Smooth muscle cell (in vitro differentiated cells): ENCODE results near the gene EIF4G3. TPM values are rescaled to one million over a fixed set of nuclear protein-coding genes. Genes with fewer than 3 reads are reported as not detected.

Experiments
- DNase-seq: peaks from one replicate; lab custom pipeline; 2025; ENCODE audit not compliant: unreplicated experiment; lab: John Stamatoyannopoulos, UW
- H2AFZ ChIP-seq: fragments of 200-600 bp; sonication (generic); 2 replicates; pipeline ENCODE4 v1.6.0; 2016; ENCODE audit warnings: antibody characterized with exemption, low read depth, mild to moderate bottlenecking
- H3F3A ChIP-seq: fragments of 200-600 bp; sonication (generic); 2 replicates; pipeline ENCODE4 v1.6.0; 2017; ENCODE audit warnings: antibody characterized with exemption, low read depth
- H3K27ac ChIP-seq: fragments of 200-600 bp; sonication (generic); 2 replicates; pipeline ENCODE4 v1.5.1; 2016; ENCODE audit warnings: low read depth, mild to moderate bottlenecking
- H3K27me3 ChIP-seq: fragments of 200-600 bp; sonication (generic); 2 replicates; pipeline ENCODE4 v1.6.1; 2016; ENCODE audit warnings: low read depth, mild to moderate bottlenecking
- H3K36me3 ChIP-seq: fragments of 200-600 bp; sonication (generic); 2 replicates; pipeline ENCODE4 v1.5.1; 2016; ENCODE audit warnings: low read depth
- H3K4me1 ChIP-seq: fragments of 200-600 bp; sonication (generic); 2 replicates; pipeline ENCODE4 v1.5.1; 2016; ENCODE audit warnings: low read depth
- H3K4me2 ChIP-seq: fragments of 200-600 bp; sonication (generic); 2 replicates; pipeline ENCODE4 v1.6.0; 2016; ENCODE audit warnings: mild to moderate bottlenecking
- H3K4me3 ChIP-seq: fragments of 200-600 bp; sonication (generic); 2 replicates; pipeline ENCODE4 v1.5.1; 2016; ENCODE audit warnings: mild to moderate bottlenecking
- H3K79me2 ChIP-seq: fragments of 200-600 bp; sonication (generic); 2 replicates; pipeline ENCODE4 v1.6.0; 2016; ENCODE audit warnings: low read depth, mild to moderate bottlenecking
- H3K9ac ChIP-seq: fragments of 200-600 bp; sonication (generic); 2 replicates; pipeline ENCODE4 v1.6.0; 2016; ENCODE audit warnings: low read depth
- H3K9me3 ChIP-seq: fragments of 200-600 bp; sonication (generic); replicated peaks from 2 replicates; pipeline ENCODE4 v1.5.1; 2016; ENCODE audit warnings: low read depth
- H4K20me1 ChIP-seq: fragments of 200-600 bp; sonication (generic); 2 replicates; pipeline ENCODE4 v1.6.0; 2016; ENCODE audit warnings: low read depth
- whole genome bisulfite sequencing: methylation state at CpG from one replicate; pipeline ENCODE4 v1.1.7; 2016; ENCODE audit warnings: low lambda C conversion rate; 5-methylcytosine and 5-hydroxymethylcytosine counted together
- polyA plus RNA-seq: library from polyadenylated mRNA; unstranded; fragments of >200 nt; fragmentation: Nextera tagmentation; extraction: Ambion mirVana; gene quantifications from 2 replicates; pipeline ENCODE4 v1.2.1, GENCODE V29; 2016
- total RNA-seq: library from RNA; depleted of rRNA; stranded (reverse); fragments of >200 nt; gene quantifications from 2 replicates; pipeline ENCODE4 v1.2.3, GENCODE V29; 2014
- TF ChIP-seq, protein P1 (sequence below): fragments of 200-600 bp; sonication (generic); IDR thresholded peaks from 2 replicates; pipeline ENCODE4 v1.5.1; 2017; ENCODE audit warnings: borderline replicate concordance, mild to moderate bottlenecking, antibody characterized with exemption; ENCODE audit not compliant: insufficient read depth, poor library complexity, severe bottlenecking

EIF4G3 gene
- total and polyA plus RNA-seq, 2 experiments from 2014 or later = 31.5 to 49.5 TPM

DNA sequence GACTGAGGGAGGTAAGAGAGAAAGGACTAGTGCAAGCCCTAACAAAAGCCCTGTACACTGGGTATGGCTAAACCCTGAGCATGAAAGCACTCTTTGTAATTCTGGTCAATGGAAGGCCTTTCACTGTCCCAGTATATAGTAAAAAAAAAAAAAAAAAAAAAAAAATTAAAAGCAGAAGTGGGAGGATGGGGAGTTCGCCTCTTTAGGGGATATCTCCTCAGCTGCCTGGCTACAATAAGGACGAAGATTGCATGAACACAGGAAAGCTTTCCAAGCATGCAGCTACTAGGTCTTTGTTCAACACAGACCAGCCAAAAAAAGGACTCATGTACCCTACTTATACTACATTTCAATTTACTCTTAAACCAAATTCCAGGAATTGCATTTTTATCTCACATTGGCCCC is 59.1 kb downstream of the EIF4G3 start:
- no peak for DNase-seq
- Histone ChIP-seq H3K9me3 (no peaks in the 10 kb centered on the region), H3K27me3 (no peaks in the 10 kb centered on the region), H2AFZ (no peak overlapping the region), H3K36me3 (no peaks in the 10 kb centered on the region), H3K4me1 (peaks cover 13% of the 10 kb centered on the region), H3K79me2 (peaks cover 38% of the 10 kb centered on the region), H3K4me2 (no peak overlapping the region), H3K4me3 (no peak overlapping the region), H3K9ac (no peak overlapping the region), H3K27ac (no peak overlapping the region), H3F3A (no peaks in the 10 kb centered on the region), H4K20me1 (peaks cover 84% of the 10 kb centered on the region)
- TF ChIP-seq, protein P1, sequence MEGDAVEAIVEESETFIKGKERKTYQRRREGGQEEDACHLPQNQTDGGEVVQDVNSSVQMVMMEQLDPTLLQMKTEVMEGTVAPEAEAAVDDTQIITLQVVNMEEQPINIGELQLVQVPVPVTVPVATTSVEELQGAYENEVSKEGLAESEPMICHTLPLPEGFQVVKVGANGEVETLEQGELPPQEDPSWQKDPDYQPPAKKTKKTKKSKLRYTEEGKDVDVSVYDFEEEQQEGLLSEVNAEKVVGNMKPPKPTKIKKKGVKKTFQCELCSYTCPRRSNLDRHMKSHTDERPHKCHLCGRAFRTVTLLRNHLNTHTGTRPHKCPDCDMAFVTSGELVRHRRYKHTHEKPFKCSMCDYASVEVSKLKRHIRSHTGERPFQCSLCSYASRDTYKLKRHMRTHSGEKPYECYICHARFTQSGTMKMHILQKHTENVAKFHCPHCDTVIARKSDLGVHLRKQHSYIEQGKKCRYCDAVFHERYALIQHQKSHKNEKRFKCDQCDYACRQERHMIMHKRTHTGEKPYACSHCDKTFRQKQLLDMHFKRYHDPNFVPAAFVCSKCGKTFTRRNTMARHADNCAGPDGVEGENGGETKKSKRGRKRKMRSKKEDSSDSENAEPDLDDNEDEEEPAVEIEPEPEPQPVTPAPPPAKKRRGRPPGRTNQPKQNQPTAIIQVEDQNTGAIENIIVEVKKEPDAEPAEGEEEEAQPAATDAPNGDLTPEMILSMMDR = no peak
- WGBS = 90% methylated on average over 2 of the region's 2 CpGs

DNA sequence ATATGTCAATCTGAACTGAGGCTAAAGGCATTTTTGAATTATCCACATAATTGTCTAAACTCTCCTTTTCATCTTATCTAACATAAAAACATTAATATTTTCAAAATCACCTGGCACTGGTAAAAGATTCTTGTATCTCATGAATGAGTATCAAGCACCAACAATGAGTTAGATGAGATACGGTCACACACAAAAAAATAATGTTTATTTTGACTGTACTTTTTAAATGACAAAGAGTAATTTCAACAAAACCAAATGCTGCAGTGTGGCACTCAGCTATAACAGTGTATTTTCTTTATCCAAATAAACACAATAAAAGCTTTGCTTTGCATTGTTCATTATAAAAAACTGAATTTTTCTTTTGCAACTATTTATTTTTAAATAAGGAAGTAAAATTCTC is 59.5 kb downstream of the EIF4G3 start:
- no peaks in the 10 kb centered on the region for H3K9me3 ChIP-seq
- no peak overlapping the region for H3K4me2 ChIP-seq
- H3F3A ChIP-seq = no peaks in the 10 kb centered on the region
- TF ChIP-seq, protein P1 = no peak
- DNase-seq = no peak
- H3K4me1 ChIP-seq = peaks cover 13% of the 10 kb centered on the region
- H3K36me3 ChIP-seq = no peaks in the 10 kb centered on the region
- 94% methylated on average over 1 of the region's 1 CpG for WGBS
- H3K4me3 ChIP-seq = no peak overlapping the region
- H3K27me3 ChIP-seq = no peaks in the 10 kb centered on the region
- no peak overlapping the region for H3K27ac ChIP-seq
- H4K20me1 ChIP-seq = peaks cover 82% of the 10 kb centered on the region
- peaks cover 39% of the 10 kb centered on the region for H3K79me2 ChIP-seq
- no peak overlapping the region for H2AFZ ChIP-seq
- no peak overlapping the region for H3K9ac ChIP-seq

DNA sequence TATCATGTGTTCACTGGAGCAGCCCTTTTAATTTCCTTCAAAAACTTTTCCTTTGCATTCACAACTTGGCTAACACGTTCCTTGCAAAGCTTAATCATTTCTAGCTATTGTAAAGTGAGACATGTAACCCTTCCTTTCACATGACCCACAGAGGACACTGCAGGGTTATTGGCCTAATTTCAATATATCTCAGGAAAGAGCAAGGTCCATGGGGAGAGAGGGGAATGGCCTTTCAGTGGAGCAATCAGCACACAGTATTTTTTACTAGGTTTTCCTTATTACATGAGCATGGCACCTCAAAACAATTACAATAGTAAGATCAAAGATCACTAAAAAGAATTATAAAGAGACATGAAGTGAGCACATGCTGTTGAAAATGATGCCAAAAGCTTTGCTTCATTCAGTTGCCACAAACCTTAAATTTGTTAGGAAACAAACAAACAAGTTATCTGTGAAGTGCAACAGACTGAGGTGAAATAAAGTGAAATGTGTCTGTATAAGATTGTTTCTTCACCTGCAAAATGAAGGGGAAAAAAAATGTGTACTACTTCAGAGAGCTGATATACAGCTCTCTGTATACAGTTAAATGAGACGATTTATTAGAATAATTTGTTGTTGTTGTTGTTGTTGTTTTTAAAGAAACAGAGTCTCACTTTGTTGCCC is 61.5 kb downstream of the EIF4G3 start:
- WGBS = 95% methylated on average over 2 of the region's 2 CpGs
- H3F3A ChIP-seq = no peaks in the 10 kb centered on the region
- no peaks in the 10 kb centered on the region for H3K9me3 ChIP-seq
- H2AFZ ChIP-seq = no peak overlapping the region
- H3K27ac ChIP-seq = no peak overlapping the region
- no peak overlapping the region for H3K4me2 ChIP-seq
- no peak overlapping the region for H3K4me3 ChIP-seq
- peaks cover 13% of the 10 kb centered on the region for H3K4me1 ChIP-seq
- no peak for DNase-seq
- H3K27me3 ChIP-seq = no peaks in the 10 kb centered on the region
- no peaks in the 10 kb centered on the region for H3K36me3 ChIP-seq
- H3K9ac ChIP-seq = no peak overlapping the region
- peaks cover 76% of the 10 kb centered on the region for H4K20me1 ChIP-seq
- peaks cover 41% of the 10 kb centered on the region for H3K79me2 ChIP-seq
- TF ChIP-seq, protein P1 = no peak

DNA sequence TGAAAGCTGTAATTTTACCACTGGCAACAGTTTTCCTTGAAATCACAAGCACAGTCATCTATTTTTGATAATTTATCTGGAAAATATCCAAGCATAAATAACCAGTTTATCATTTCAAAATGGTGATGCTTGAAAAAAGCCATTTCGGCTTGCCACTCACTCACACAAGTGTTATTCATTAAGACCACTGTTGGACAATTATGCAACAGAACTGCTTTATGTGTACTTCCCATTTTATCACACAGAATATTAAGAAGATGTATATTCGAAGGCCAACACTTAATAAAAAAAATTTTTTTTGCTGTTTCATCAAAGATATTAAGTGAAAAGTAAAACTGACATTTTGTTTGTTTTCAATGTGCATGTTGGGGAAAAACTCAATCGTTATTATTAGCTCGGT is 62.3 kb downstream of the EIF4G3 start:
- Histone ChIP-seq H3K36me3 (no peaks in the 10 kb centered on the region), H3K27me3 (no peaks in the 10 kb centered on the region), H3K4me1 (peaks cover 13% of the 10 kb centered on the region), H3K27ac (no peak overlapping the region), H3K4me2 (no peak overlapping the region), H3F3A (no peaks in the 10 kb centered on the region), H2AFZ (no peak overlapping the region), H3K9me3 (no peaks in the 10 kb centered on the region), H3K9ac (no peak overlapping the region), H3K79me2 (peaks cover 39% of the 10 kb centered on the region), H3K4me3 (no peak overlapping the region), H4K20me1 (peaks cover 68% of the 10 kb centered on the region)
- WGBS = 96% methylated on average over 4 of the region's 4 CpGs
- TF ChIP-seq, protein P1 = no peak
- DNase-seq = no peak
